Astrocyte of the cerebellum (primary cell): Measurements from ENCODE around the gene SPTBN1.

Experiments
- DNase-seq: peaks from one replicate; pipeline ENCODE4 v3.0.0-alpha.2; 2011; ENCODE audit warnings: low read depth
- H3K4me3 ChIP-seq: 2 replicates; pipeline ENCODE4 v1.5.1; 2011; ENCODE audit warnings: mild to moderate bottlenecking, low read depth, low read length, moderate library complexity
- CTCF ChIP-seq: IDR thresholded peaks from 2 replicates; pipeline ENCODE4 v1.5.1; 2012; ENCODE audit warnings: low read length, low read depth, moderate library complexity, mild to moderate bottlenecking; ENCODE audit errors: missing control alignments
- in situ Hi-C: cut with HindIII; loops from 2 replicates; pipeline ENCODE4 v1.10.0; 2017; ENCODE audit warnings: low sequenced_read_pairs

SPTBN1 gene

GRCh38 chr2:54432251-54433015 lies 23.7 kb upstream of the SPTBN1 start:
- TF ChIP-seq CTCF = no peak
- H3K4me3 ChIP-seq = no peak overlapping the region
- in situ Hi-C loops = no loop called here
- DNase-seq = no peak

GRCh38 chr2:54434229-54434628 lies 21.9 kb upstream of the SPTBN1 start:
- no peak for DNase-seq
- H3K4me3 ChIP-seq = no peak overlapping the region
- in situ Hi-C loops = no loop called here
- no peak for TF ChIP-seq CTCF

GRCh38 chr2:54434711-54435110 lies 21.4 kb upstream of the SPTBN1 start:
- H3K4me3 ChIP-seq = no peak overlapping the region
- in situ Hi-C loops = no loop called here
- no peak for DNase-seq
- no peak for TF ChIP-seq CTCF

GRCh38 chr2:54435325-54436226 lies 20.6 kb upstream of the SPTBN1 start:
- TF ChIP-seq CTCF = no peak
- H3K4me3 ChIP-seq = no peak overlapping the region
- in situ Hi-C loops = no loop called here
- no peak for DNase-seq

GRCh38 chr2:54437588-54437987 lies 18.5 kb upstream of the SPTBN1 start:
- no peak overlapping the region for H3K4me3 ChIP-seq
- no peak for TF ChIP-seq CTCF
- in situ Hi-C loops = no loop called here
- no peak for DNase-seq

- in situ Hi-C loops = no loop called here
- H3K4me3 ChIP-seq = no peak overlapping the region
- DNase-seq = no peak
- TF ChIP-seq CTCF = no peak
Measured at GRCh38 chr2:54438271-54438670, 17.9 kb upstream of the SPTBN1 start.
